Activated CD4-positive, alpha-beta T cell treated with anti-CD3 and anti-CD28 coated beads, Interleukin-2, amount 10 ng/mL, durations not matched to agents 24 days and 14 days (primary cell): ENCODE measurements around the gene ATXN7L1. TPM values are rescaled to one million over a fixed set of nuclear protein-coding genes. Genes with fewer than 3 reads are reported as not detected.

ENCODE experiments used
- DNase-seq: peaks from one replicate; pipeline ENCODE4 v3.0.0; 2022
- H3K27ac Mint-ChIP-seq: one replicate; pipeline ENCODE4 v1.8.0; 2022; ENCODE audit warnings: mild to moderate bottlenecking, mixed read lengths
- H3K27me3 Mint-ChIP-seq: one replicate; pipeline ENCODE4 v1.8.0; 2022; ENCODE audit warnings: mixed read lengths
- H3K36me3 Mint-ChIP-seq: one replicate; pipeline ENCODE4 v1.8.0; 2022; ENCODE audit warnings: low read depth, mild to moderate bottlenecking, mixed read lengths
- H3K4me1 Mint-ChIP-seq: one replicate; pipeline ENCODE4 v1.8.0; 2021; ENCODE audit warnings: mixed read lengths
- H3K4me3 Mint-ChIP-seq: one replicate; pipeline ENCODE4 v1.8.0; 2022; ENCODE audit warnings: mild to moderate bottlenecking, moderate library complexity, mixed read lengths
- H3K9me3 Mint-ChIP-seq: one replicate; pipeline ENCODE4 v1.8.0; 2021; ENCODE audit warnings: mixed read lengths
- intact Hi-C: fragments of 100-400 bp; cut with micrococcal nuclease; formaldehyde crosslinking; loops from one replicate; pipeline ENCODE4 v1.15.1; 2023
- total RNA-seq: library from RNA; stranded (reverse); gene quantifications from 2 replicates; pipeline ENCODE4 v1.2.3, GENCODE V29; 2022

ATXN7L1 gene
- total RNA-seq, 1 donor from 2014 or later, result 8.5 TPM

DNA sequence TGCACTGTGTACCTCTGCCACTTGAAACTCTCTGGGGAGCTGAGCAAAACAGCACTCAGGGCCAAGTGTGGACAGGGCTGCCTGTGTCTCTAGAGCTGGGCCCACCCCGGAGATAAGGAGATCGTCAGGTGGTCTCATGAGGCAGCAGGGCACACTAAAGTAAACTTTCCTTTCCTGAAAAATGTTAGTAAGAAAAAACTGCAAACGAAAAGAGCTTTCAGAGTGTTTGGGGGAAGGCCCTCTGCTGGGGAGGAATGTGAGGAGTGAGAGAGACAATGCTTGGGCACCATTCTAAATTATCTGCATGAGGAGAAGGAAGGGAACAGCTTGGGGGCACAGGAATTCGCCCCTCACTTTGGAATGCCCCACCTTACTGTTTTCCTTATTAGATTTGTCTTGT, 127.7 kb downstream of the ATXN7L1 start:
- no peaks in the 10 kb centered on the region for H3K36me3 Mint-ChIP-seq
- intact Hi-C loops, result loop anchor here (10.0 kb wide), 1 partner anchor 94 kb away; no protein-coding TSS in a partner anchor
- no peak overlapping the region for H3K4me3 Mint-ChIP-seq
- peaks cover 8% of the 10 kb centered on the region for H3K27me3 Mint-ChIP-seq
- DNase-seq, result no peak
- H3K9me3 Mint-ChIP-seq, result no peaks in the 10 kb centered on the region
- H3K27ac Mint-ChIP-seq, result no peak overlapping the region
- no peaks in the 10 kb centered on the region for H3K4me1 Mint-ChIP-seq

DNA sequence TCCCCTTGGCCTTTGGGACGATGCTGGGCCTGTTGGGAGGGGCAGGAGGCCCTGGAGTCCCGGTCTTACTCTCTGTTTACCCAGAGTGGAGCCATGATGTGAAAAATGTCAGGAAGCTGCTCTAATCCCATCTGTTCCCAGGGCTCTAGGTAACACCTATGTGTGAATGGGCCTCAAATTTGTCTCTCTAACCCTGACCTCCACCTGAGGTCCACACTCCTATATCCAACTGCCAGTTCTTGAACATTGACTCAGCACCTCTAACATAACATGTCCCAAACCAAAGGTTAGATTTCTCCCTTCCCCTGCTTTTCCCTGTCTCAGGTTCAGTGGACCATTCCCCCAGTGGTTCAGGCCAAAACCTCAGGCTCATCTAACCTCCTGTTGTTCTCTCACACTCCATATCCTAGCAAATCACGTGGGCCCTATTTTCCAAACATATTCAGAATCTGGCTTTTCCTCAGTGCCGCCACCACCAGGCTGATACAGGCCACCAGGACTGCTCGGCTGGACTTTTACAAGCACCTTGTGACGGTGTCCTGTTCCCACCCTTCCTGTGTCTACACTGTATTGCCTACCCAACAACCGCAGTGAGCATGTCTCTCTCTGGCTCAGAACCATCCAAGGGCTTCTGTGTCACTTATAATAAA, 130.6 kb downstream of the ATXN7L1 start:
- Mint-ChIP-seq H3K9me3 (no peaks in the 10 kb centered on the region), H3K27ac (no peak overlapping the region), H3K4me3 (no peak overlapping the region), H3K4me1 (no peaks in the 10 kb centered on the region), H3K36me3 (no peaks in the 10 kb centered on the region), H3K27me3 (peaks cover 1% of the 10 kb centered on the region)
- intact Hi-C loops, result loop anchor here (10.0 kb wide), 1 partner anchor 91 kb away; no protein-coding TSS in a partner anchor
- DNase-seq, result no peak

DNA sequence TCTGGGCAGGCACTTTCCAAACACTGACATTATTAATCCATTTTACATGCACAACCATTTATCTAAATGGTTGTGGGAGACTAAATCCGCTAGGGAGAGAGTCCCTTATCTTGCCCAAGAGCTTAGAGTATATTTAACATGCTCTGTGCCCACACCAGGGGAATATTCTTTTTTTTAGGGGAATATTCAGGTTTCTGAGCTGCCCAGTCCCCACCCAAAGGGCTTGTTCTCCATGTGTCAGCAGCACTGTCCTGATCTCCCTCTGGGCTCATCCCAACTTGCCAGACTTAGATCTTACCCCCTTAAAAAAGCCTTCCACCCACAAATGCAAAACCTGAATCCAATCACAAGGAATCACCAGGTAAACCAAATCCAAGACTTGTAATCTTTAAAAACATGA, 132.1 kb downstream of the ATXN7L1 start:
- intact Hi-C loops, result loop anchor here (10.0 kb wide), 1 partner anchor 89 kb away; no protein-coding TSS in a partner anchor
- H3K27ac Mint-ChIP-seq, result no peak overlapping the region
- no peaks in the 10 kb centered on the region for H3K9me3 Mint-ChIP-seq
- DNase-seq, result no peak
- no peaks in the 10 kb centered on the region for H3K36me3 Mint-ChIP-seq
- H3K4me1 Mint-ChIP-seq, result no peaks in the 10 kb centered on the region
- H3K4me3 Mint-ChIP-seq, result no peak overlapping the region
- H3K27me3 Mint-ChIP-seq, result no peaks in the 10 kb centered on the region

- Mint-ChIP-seq H3K27ac (no peak overlapping the region), H3K27me3 (no peaks in the 10 kb centered on the region), H3K36me3 (no peaks in the 10 kb centered on the region), H3K4me1 (no peaks in the 10 kb centered on the region), H3K9me3 (no peaks in the 10 kb centered on the region), H3K4me3 (no peak overlapping the region)
- no peak for DNase-seq
- intact Hi-C loops, result loop anchor here (10.0 kb wide), 1 partner anchor 89 kb away; no protein-coding TSS in a partner anchor
Observed at GRCh38 chr7:105743351-105744090, 132.9 kb downstream of the ATXN7L1 start.

- Mint-ChIP-seq H3K4me3 (no peak overlapping the region), H3K27ac (no peak overlapping the region), H3K27me3 (no peaks in the 10 kb centered on the region), H3K36me3 (no peaks in the 10 kb centered on the region), H3K9me3 (no peaks in the 10 kb centered on the region), H3K4me1 (no peaks in the 10 kb centered on the region)
- DNase-seq, result no peak
- intact Hi-C loops, result loop anchor here (10.0 kb wide), 1 partner anchor 88 kb away; no protein-coding TSS in a partner anchor
Observed at GRCh38 chr7:105742787-105743186, 133.6 kb downstream of the ATXN7L1 start.

DNA sequence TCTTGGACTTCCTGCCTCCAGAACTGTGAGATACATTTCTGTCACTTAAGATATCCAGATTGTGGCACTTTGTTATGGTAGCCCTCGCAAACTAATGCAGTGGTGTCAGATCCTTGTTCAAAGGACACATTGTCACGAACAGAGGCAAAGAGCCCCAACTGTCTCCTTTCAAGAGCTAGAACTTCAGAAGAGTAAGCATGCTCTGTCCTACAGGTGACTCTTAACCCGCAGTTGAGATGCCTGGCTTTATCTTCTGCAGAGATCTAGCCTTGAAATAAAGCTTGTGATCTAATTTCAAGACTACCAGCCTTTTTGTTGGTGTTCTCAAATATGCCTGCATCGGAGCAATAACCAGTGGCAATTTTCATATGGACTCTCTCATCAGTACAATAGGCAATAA, 134.4 kb downstream of the ATXN7L1 start:
- Mint-ChIP-seq H3K4me3 (no peak overlapping the region), H3K27me3 (no peaks in the 10 kb centered on the region), H3K36me3 (no peaks in the 10 kb centered on the region), H3K4me1 (no peaks in the 10 kb centered on the region), H3K27ac (no peak overlapping the region), H3K9me3 (no peaks in the 10 kb centered on the region)
- intact Hi-C loops, result loop anchor here (10.0 kb wide), 1 partner anchor 87 kb away; no protein-coding TSS in a partner anchor
- DNase-seq, result no peak

DNA sequence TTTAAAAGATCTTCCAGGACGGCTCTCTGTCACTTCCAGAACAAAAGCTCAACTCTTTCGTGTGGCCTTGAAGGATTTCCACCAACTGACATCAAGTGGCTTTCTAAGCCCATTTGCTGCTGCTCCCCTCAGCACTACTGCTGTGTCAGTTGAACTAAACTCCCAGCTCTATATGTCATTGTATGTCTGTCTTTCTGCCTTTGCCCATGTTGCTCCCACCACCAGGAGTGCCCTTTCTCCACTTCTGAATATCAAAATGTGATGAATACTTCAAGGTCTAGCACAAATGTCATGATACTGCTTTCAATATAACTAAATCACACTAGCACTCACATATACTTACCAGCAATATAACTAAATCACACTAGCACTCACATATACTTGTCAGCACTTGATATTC, 138.3 kb downstream of the ATXN7L1 start:
- Mint-ChIP-seq H3K9me3 (peaks cover 6% of the 10 kb centered on the region), H3K27me3 (no peaks in the 10 kb centered on the region), H3K27ac (no peak overlapping the region), H3K36me3 (no peaks in the 10 kb centered on the region), H3K4me1 (no peaks in the 10 kb centered on the region), H3K4me3 (no peak overlapping the region)
- intact Hi-C loops, result no loop called here
- no peak for DNase-seq

DNA sequence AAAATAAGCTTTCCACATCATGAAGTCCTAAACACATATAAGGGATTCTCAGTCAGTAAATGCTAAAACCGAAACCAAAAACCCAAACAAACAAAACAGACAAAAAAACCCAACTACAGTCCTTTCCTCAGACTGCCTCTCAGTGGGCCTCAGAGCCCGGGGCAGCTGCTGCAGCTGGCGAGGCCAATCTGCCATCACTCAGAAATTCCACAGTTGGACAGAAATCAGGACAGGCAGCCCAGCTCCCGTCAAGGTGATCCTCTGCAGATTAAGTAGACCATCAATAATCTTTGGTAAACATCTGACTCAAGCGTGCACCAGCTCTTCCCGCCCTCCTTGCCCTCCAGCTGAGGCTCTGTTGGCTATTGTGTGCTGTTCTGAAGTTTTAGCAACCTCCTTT, 142.2 kb downstream of the ATXN7L1 start:
- no peak for DNase-seq
- Mint-ChIP-seq H3K36me3 (no peaks in the 10 kb centered on the region), H3K4me1 (no peaks in the 10 kb centered on the region), H3K27me3 (no peaks in the 10 kb centered on the region), H3K27ac (no peak overlapping the region), H3K4me3 (no peak overlapping the region), H3K9me3 (peaks cover 6% of the 10 kb centered on the region)
- intact Hi-C loops, result no loop called here

DNA sequence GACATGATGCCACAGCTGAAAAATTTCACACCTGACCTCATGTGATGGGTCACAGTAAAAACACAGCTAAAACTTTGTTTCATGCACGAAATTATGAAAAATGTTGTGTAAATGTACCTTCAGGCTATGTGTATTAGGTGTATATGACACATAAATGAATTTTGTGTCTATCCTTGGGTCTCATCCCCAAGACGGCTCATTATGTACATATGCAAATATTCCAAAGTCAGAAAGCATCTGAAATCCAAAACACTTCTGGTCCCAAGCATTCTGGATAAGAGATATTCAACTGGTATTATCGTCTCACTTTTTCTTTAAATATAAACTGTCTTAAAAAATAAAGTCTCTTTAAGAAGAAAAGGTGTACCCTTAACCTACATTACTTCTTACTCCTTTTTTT, 145.4 kb downstream of the ATXN7L1 start:
- no peak for DNase-seq
- no peak overlapping the region for H3K4me3 Mint-ChIP-seq
- H3K4me1 Mint-ChIP-seq, result no peaks in the 10 kb centered on the region
- H3K9me3 Mint-ChIP-seq, result peaks cover 6% of the 10 kb centered on the region
- intact Hi-C loops, result no loop called here
- no peaks in the 10 kb centered on the region for H3K36me3 Mint-ChIP-seq
- no peak overlapping the region for H3K27ac Mint-ChIP-seq
- no peaks in the 10 kb centered on the region for H3K27me3 Mint-ChIP-seq

DNA sequence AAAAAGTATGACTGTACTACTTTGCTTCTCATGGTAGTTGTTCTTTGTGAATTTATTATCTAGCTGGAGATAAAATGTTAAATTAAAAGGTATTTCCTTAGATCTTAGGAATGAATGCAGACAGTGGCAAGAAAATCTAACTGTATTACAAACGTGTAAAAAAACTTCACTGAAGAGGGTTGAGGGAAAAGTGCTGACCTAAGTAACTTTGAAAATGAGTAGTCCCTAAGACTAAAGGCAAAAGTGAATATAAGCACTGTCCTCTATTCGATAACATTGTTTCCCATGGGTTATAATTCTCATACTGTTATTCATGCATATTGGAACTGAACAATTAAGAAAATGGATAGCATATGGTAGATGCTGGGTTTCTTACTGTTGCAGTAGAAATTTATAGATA, 148.4 kb downstream of the ATXN7L1 start:
- no peak overlapping the region for H3K27ac Mint-ChIP-seq
- intact Hi-C loops, result no loop called here
- no peak for DNase-seq
- H3K9me3 Mint-ChIP-seq, result no peaks in the 10 kb centered on the region
- H3K27me3 Mint-ChIP-seq, result no peaks in the 10 kb centered on the region
- H3K4me1 Mint-ChIP-seq, result no peaks in the 10 kb centered on the region
- no peak overlapping the region for H3K4me3 Mint-ChIP-seq
- H3K36me3 Mint-ChIP-seq, result no peaks in the 10 kb centered on the region

DNA sequence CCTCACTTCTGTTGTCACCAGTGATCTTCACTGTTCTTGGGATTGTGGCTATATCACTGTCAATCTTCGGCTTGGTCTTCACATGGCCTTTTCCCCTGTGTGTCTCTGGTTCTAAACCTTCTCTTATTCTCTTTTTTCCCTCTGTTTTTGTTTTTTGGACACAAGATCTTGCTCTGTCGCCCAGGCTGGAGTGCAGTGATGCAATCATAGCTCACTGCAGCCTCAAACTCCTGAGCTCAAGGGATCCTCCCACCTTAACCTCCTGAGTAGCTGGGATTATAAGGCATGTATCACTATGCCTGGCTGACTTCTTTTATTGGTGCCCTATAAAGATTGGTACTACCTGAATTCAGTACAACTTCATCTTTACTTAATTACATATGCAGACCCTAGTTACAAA, 151.7 kb downstream of the ATXN7L1 start:
- Mint-ChIP-seq H3K9me3 (no peaks in the 10 kb centered on the region), H3K4me3 (no peak overlapping the region), H3K27me3 (no peaks in the 10 kb centered on the region), H3K36me3 (no peaks in the 10 kb centered on the region), H3K4me1 (no peaks in the 10 kb centered on the region), H3K27ac (no peak overlapping the region)
- intact Hi-C loops, result no loop called here
- no peak for DNase-seq

- intact Hi-C loops, result no loop called here
Observed at GRCh38 chr7:105723572-105723971, 152.8 kb downstream of the ATXN7L1 start.

DNA sequence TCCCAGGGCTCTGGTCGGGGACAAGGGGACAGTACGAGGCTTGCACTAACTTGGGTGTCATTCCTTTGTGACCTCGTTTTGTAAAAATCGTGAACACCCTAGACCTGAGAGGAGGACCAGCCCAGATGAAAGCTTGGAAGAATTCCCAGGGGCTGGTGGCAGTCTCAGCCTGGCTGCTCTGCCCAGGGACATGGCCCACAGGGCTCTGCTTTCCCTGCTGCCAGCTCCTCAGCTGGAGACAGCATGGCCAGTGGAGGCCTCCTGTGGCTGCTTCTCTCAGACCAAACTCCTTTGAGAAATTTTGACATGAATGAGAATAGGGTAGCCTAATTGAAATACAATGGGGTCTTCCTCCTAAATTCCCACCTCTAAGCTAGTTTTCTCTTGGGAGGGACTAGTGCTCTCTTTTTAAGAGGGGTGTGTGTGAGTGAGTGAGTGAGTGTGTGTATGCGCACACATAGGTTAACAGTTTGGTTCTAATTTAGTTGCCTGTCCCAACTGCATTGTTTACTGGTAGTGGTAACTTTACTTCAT, 154.8 kb downstream of the ATXN7L1 start:
- H3K27ac Mint-ChIP-seq, result no peak overlapping the region
- intact Hi-C loops, result no loop called here
- no peaks in the 10 kb centered on the region for H3K36me3 Mint-ChIP-seq
- H3K4me1 Mint-ChIP-seq, result no peaks in the 10 kb centered on the region
- H3K4me3 Mint-ChIP-seq, result no peak overlapping the region
- H3K27me3 Mint-ChIP-seq, result no peaks in the 10 kb centered on the region
- H3K9me3 Mint-ChIP-seq, result no peaks in the 10 kb centered on the region
- no peak for DNase-seq

More at GRCh38 chr7:105723572-105723971, 152.8 kb downstream of the ATXN7L1 start:
- H3K36me3 Mint-ChIP-seq, result no peaks in the 10 kb centered on the region
- no peak overlapping the region for H3K27ac Mint-ChIP-seq
- no peak overlapping the region for H3K4me3 Mint-ChIP-seq
- no peaks in the 10 kb centered on the region for H3K27me3 Mint-ChIP-seq
- H3K4me1 Mint-ChIP-seq, result no peaks in the 10 kb centered on the region
- DNase-seq, result no peak
- no peaks in the 10 kb centered on the region for H3K9me3 Mint-ChIP-seq

DNA sequence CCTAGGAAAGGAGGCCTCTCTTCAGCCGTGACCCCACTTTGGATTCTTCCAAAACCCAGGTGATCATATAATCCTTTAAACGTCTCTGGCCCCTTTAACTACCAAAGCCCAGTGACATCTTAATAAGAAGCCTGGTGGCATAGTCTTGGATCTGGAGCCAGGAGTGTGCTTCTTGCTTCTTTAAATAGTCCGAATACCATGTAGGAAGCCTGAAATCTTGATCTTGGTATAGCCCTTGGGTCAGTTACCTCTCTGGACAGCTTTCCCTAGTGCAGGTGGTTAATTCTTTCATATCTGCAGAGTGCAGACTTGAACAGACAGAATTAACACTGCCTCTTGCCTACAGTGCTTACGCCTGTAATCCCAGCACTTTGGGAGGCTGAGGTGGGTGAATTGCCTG, 156.5 kb downstream of the ATXN7L1 start:
- Mint-ChIP-seq H3K27me3 (no peaks in the 10 kb centered on the region), H3K9me3 (no peaks in the 10 kb centered on the region)

More for the DNA sequence above, 156.5 kb downstream of the ATXN7L1 start:
- DNase-seq, result no peak
- intact Hi-C loops, result no loop called here
- Mint-ChIP-seq H3K4me3 (no peak overlapping the region), H3K27ac (no peak overlapping the region), H3K36me3 (no peaks in the 10 kb centered on the region), H3K4me1 (no peaks in the 10 kb centered on the region)
